Globus pallidus (tissue), 1 donor: ENCODE measurements around the gene ZBED4.

Experiments
- DNase-seq: peaks from one replicate; pipeline ENCODE4 v3.0.0-alpha.2; 2015; ENCODE audit warnings: low spot score

ZBED4 gene

DNA sequence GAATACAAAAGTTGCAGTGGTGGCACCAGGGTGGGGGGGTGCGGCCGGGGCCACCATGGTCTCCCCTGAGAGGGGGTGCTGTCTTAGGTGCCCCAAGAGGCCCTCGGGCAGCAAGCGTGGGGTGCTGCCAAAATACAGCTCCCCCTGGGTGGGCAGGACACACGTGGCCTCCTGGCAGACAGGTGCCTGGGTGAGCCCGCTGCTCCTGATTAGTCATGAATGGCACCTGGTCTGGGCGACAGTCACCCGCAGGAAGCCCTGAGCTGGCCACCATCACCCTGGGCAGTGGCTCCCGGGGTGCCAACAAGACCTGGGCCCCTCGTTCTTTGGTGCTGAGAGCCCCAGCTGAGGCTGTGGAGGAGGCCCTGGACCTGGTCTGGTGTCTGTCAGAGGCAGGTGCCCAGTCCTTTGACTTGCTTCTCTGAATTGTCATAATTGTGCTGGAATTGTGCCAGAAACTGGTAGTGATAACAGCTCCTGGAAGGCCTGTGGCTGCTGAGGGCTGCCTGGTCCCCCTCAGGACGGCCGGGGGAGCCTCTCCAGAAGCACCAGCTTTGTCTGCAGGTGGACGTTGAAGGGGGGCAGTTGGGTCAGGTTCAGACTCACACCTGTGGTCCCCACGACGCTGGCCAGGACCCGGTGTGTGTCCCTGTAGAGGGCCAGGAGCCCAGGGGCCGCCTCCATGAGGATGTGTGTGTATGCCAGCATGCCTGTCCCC lies 49.8 kb downstream of the ZBED4 start:
- DNase-seq = no peak

DNA sequence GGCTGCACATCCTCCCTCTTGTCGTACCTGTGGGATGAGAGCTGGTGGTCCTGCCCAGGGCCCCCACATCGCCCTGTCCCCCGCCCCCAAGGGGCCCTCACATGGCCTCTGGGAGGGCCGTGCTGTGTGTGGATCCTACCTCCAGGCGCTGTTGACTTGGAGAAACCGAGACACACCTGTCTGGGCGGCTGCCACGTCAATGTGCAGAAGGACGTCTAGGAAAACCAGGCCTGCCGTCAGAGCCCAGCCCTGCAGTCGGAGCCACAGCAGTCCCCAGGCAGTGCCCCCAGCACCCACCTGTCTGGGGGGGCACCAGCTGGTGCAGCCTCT lies 50.4 kb downstream of the ZBED4 start:
- no peak for DNase-seq

DNA sequence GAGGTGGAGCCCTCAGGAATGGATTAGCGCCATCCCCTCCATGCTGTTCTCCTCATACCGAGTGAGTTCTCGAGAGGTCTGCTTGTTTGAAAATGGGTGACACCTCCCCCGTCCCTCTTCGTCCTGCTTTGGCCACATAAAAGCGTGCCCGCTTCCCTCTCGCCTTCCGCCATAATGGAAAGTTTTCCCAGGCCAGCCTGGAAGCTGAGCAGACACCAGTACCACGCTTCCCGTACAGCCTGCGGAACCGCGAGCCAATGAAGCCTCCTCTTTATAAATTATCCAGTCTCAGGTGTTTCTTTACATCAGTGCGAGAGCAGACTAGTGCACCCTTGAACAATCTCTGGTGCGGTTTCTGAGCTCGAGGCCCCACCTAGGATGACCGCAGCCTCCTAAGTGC lies 51.8 kb downstream of the ZBED4 start:
- no peak for DNase-seq

DNA sequence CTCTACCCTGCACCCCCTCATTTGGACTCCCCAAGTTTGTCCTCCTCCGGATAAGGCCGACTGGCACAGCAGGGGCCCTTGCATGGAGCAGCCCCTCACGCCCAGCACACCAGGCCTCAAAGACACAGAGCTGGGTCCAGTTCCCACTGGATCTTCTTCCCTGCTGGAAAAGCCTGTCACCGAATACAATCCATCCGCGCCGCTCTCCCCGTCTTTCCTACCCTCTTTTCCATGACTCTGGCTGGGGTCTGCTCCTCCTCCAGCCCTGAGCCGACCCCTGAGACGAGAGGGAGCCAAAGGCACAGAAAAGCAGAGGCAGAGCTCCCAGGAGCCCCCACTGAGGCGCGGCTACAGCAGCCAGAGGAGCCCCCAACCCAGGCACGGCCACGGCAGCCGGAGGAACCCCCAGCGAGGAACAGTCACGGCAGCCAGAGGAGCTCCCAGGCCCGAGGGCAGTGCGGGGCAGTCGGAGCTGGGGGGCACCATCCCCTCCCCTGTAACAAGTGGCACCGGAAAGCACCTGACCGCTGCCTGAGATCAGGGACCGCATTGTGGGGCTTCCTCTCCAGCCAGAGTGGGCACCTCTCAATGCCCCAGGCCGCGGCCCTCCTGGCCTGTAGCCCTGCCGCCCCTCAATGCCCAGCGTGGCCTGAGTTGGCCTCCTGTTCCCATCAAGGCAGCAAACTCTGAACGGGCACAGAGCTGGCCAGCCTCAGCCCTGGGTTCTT lies 52.6 kb downstream of the ZBED4 start:
- DNase-seq = no peak

DNA sequence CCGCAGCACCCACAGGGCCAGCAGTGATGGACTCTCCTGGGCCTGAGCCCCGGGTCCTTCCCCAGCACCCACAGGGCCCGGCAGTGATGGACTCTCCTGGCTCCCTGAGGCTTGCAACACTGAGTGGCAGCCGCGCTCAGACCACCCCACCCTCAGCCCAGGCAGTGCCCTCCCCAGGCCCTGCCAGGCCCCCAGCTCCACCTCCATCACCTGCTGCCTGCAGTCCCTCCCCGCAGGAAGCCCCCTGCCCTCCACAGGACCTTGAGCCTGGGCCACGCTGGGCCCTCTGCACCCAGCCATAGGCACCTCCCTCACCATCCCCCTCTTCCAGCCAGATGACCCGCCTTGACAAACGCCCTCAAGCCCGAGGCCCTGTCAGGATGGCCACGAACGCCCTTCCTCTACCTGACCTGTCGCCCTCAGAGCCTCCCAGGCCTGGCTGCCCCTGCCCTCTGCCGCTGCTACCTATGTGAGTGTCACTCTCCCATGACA lies 53.2 kb downstream of the ZBED4 start:
- DNase-seq = no peak

DNA sequence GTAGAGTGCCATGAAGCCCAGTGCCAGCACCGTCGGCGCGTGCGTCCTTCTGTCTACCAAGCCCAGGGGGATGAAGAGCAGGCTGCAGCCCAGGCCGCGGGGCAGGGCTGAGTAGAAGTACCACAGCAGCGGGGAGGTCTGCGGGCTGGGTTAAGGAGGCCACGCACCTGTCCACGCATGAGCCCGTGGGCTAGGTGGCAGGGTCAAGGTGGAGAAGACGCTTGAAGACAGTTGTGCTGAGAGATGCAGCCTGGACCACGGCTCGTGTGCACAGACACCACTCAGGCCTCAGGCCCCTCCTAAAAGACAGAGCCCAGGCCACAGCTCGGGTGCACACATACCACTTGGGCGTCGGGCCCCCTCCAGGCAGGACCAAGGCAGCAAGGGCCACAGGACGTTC lies 54.2 kb downstream of the ZBED4 start:
- DNase-seq = no peak

DNA sequence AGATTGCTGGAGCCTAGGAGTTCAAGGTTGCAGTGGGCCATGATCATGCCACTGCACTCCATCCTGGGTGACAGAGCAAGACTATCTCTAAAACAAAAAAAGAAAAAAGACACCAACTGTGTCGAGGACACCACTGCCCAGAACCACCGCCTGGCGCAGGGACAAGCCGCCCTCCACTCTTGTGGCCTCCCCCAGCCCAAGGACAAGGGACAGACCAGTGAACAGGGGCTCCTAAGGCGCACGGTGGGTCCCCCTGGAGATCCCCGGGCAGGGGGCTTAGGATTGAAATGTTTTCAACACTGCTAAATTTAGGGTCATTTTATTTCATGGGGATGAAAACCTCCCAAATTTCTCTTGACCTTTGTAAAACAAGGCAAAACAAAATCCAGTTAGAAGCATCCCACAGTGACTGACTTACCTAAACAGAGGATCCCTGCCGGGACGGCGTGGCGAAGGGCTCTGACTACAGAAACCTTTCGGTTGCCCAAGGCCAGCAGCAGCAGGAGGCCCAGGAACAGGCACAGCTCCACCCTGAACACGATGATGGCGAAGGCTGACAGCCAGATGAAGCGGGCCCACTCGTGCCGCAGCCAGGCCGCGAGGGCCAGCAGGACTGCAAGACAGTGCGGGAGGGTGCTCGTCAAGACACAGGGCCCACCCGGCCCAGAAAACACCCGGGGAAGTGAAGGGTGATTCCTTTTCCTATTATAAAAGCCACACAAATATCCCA lies 56.0 kb downstream of the ZBED4 start:
- DNase-seq = no peak

DNA sequence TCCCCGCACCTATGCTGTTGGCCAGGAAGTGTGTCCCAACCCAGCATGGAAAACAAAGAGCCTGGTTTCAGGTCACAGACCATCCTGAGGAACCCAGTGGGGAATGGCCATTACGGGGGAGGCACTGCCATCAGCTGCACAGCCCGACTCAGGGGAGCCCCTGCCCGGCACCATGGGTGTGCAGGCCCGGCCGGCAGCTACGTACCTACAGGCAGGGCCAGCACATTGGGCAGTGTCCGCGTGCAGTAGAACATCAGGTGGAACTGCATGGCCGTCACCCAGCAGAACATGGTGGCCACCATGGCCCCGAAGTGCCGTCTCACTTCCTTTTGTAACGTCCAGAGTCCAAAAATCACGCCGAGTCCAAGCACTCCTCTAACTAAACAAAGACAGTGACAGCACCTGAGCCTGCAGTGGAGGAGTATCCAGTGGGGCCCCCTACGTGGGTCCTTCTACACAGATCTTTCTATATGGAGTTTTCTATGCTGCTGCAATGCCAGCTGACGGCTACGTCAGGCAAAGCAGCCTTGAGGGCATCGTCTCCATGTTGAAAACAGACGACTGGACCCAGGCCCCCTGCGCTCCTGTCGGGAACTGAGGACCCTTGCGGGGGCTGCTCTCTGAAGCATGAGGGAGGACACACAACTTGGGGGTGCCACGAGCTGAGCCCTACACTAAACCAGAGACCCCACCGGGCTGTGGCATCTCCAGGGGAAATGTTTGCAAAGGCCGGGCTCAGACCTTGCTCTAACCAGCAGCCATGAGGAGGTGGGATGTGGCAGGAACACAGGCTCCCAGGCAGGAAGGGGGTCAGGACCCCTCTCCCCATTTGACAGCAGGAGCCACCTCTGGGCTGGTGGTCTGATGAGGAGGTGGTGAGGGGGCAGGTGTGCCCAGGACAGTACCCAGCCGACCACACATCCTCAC lies 56.8 kb downstream of the ZBED4 start:
- DNase-seq = no peak

DNA sequence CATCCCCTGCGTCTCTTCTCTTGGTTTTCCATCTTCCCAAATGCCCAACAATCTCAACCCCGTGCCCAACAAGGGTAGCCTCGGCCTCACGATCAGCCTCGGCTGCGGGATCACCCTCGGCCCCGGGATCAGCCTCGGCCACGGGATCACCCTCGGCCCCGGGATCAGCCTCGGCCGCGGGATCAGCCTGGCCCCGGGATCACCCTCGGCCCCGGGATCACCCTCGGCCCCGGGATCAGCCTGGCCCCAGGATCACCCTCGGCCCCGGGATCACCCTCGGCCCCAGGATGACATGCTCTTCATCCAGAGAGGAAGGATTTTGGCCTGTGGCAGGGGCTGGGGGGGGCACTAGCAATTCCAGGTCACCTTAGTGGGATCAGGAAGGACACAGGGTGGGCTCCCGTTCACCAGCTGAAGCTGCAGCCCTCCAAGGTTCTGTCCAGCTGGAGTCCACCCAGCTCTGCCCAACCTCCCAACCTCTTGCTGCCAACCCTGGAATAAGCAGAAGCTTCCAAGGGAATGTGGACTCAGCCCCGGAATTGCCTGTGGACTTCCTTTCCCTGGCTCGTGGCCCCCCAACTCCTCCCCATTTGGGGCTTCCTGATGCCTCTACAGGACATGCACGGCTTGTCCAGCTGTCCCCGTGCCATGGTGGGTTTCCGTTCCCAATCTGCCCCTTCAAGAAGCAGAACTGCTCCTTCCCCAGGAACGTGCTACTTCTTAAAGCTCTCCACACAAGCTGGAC lies 58.4 kb downstream of the ZBED4 start:
- DNase-seq = no peak

DNA sequence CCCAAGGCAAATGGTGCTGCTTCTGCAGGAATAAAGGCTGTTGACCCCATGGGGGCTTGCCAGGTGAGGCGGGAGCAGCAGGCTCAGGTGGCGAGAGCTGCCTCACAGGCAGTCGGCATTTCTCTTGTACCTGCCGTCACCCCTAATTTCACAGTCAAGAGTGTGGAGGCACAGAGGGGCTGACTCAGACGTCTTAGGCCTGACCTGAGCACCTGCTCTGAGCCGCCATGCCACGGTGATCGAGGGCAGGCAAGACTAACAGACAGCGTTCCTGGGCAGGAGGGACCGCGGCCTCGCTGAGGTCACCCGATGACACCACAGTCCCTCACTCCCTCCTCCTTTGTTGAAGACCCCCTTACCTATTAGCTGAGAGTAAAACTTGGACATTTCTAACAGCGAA lies 59.4 kb downstream of the ZBED4 start:
- DNase-seq = no peak

DNA sequence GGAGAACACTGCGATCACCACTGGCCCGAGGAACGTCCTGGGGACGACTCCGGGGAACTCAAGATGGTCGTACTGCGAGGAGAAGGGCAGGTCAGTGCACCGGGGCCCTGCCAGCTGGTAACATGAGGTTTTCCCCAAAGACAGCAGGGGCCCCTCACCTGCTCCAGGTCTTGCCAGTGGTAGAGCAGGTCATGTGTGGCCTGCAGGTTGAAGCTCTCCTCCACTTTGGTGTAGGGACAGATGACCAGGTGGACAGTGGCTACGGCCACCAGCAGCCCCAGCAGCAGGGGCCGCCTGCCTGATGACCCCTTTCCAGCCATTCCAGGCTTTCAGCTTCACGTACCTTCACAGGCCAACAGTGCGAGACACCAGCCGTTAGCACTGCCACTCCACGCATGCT lies 59.8 kb downstream of the ZBED4 start:
- no peak for DNase-seq

DNA sequence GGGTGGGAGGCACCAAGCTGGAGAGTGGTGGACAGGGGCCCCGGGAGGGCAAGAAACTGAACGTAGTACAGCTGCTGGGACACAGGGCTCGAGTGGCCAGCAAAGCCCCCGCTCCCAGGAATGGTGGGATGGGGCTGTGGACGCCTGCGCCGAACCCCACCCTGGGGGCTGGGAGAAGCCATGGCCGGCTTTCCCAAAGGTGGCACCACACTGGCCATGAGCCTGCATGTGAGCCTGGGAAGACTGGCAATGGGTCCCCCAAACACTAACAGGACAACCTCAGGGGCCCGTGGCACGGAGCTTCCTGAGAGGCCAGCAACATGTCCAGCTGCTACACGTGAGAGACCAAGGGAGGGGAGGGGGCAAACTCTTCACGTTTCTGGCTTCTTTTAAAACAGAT lies 60.6 kb downstream of the ZBED4 start:
- DNase-seq = no peak

DNA sequence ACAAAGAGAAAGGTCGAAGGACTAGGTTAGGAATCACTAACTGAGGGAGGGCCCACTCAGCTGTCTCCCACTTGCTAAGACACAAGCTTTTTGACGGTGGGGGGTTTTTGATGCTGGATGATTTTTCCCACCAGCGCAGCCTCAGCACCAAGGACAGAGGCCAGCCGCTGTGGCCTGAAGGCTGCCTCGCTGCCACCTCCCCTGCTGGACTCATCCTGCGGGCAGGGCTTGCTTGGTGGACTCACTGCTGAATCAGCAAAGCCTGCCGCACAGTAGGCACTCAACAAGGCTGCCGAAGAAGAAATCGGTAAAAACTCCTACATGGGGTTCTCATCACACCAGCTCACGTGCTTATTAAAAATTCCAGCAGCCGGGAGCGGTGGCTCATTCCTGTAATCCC lies 62.0 kb downstream of the ZBED4 start:
- no peak for DNase-seq

DNA sequence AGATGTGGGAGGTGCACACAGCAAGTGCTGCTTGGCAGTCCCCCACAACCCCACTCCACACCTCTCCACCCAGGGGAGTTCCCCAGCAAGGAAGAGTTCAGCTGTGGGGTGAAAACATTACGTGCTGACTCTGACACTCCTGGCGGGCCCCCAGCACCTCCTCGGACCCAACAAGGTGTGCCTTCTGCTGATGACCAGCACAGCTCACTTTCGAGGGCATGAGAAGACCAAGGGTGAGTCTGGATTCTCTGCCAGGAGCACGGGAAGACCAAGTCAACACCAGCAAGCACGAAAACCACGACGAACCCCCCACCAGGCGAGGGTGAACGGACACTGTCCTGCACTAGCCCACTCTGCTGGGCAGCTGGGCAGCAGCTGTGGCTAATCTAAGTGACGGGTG lies 63.2 kb downstream of the ZBED4 start:
- no peak for DNase-seq

DNA sequence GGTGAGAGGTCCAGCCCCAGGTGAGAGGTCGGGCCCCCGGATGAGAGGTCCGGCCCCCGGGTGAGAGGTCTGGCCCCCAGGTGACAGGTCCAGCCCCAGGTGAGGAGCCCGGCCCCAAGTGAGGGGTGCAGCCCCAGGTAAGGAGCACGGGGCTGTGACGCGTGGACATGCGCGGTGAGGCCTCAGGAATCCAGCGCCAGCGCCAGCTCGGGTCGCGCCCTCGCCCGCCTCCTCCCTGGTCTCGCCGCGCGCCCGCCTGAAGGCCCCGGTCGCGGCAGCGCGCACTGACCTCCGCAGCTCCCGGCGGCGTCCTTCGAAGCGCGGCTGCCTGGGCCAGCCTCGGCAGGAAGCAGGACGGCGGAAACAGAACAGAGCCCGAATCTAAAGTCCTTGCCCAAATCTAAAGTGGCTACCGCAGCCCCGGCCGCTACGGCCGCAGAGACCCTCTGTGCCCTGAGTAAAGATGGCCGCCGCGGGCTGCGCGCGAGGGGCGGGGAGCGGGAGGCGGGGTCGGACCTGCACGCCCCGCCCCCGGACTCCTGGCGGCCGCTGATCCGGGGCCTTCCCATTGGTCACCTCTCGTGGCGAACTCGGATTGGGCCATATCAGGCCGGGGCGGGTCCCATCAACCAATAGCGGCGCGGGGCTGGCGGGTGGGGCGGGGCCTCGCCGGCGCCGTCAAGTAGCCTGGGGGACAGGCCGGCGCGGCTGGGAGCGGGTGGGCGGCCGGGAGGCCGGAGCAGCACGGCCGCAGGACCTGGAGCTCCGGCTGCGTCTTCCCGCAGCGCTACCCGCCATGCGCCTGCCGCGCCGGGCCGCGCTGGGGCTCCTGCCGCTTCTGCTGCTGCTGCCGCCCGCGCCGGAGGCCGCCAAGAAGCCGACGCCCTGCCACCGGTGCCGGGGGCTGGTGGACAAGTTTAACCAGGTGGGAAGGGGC lies 64.6 kb downstream of the ZBED4 start, which contains the start of the genes ALG12 and CRELD2:
ALG12 (minus strand) TSS at position 465 of the 937 bp plus-strand sequence. CDS start 4,673 bp downstream, outside the sequence.
CRELD2 (plus strand) TSS at position 661 of the 937 bp plus-strand sequence; CDS start at position 797, 136 bp downstream.
- DNase-seq = peak; percentile 97

DNA sequence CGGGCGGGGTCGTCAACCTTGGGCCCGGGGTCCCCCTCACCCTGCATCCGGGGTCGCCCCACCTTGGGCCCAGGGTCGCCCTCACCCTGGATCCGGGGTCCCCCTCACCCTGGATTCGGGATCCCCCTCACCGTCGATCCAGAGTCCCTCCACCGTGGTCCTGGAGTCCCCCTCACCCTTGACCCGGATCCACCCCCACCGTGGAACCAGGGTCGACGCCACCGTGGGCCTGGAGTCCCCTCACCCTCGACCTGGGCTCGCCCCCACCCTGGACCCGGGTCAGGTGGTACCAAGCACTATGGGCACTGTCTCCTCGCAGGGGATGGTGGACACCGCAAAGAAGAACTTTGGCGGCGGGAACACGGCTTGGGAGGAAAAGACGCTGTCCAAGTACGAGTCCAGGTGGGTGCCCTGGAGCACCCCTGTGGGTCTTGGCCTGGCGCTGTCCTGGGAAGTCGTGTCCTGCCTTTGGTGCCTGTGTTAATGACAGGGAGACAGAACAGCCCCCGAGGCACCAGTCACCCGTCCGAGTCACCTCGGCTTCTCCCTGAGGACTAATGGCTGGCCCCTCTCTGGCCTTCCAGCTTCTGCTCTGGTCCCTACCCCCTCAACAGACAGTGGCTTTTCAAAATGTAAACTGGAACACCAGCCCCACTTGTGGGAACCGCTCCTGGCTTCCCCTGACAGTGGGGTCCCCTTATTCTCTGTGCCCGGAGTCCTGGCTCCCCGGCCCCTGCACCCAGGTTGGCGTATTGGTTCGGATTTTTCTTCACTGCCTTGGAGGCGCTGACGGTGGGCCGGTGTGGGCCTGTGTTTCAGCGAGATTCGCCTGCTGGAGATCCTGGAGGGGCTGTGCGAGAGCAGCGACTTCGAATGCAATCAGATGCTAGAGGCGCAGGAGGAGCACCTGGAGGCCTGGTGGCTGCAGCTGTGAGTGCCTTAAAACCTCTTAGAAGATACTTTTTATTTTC lies 65.6 kb downstream of the ZBED4 start:
- DNase-seq = no peak

DNA sequence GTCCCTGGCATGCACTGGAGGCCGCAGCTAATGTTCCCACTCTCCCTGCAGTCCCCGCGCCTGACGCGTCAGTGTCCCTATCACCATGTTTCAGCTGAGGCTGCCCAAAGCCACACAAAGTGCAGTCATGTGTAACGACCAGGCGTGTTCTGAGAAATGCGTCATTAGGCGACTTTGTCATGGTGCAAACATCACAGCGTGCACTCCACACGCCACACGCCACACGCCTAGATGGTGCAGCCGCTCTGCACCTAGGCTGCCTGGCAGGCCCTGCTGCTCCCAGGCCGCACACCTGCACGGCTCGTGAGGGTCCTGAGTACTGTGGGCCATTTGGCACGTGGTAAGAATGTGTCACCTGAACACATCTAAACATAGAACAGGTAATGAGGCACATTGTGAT lies 67.2 kb downstream of the ZBED4 start:
- no peak for DNase-seq

DNA sequence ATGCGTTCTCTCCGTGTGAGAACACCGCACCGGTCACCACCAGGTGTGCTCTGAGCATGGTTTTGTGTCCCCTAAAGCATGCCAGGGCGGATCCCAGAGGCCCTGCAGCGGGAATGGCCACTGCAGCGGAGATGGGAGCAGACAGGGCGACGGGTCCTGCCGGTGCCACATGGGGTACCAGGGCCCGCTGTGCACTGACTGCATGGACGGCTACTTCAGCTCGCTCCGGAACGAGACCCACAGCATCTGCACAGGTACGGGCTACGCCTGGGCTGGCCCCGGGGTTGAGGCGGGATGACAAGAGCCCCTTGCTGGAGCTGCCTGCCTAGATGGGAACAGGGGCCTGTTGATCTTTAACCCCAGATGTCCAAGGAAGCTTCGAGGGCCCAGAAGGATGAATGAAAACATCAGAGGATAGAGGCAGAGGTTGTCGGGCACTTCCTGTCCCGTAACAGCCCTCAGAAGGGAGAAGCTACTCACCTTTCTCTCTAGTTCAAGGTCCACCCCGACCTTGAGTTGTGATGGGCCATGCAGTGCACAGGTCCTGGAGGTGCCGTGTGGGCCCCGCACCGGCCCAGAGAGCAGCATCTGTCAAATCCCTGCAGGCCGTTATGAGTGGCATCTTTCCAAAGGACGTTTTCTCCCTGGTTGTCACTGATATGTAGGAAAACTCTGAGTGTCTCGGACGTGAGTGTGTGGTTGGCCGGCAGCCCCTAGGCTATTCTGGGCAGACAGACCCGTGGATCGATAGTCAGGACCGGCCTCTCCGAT lies 68.0 kb downstream of the ZBED4 start:
- DNase-seq = no peak
